SU-DHL-6 (cell line): ENCODE data around the gene MICAL3.

Source experiments
- CTCF ChIP-seq: fragments of 200-600 bp; sonication (generic); IDR thresholded peaks from one replicate; pipeline ENCODE4 v1.5.1; 2017; ENCODE audit warnings: antibody characterized with exemption, mild to moderate bottlenecking, low read length, moderate library complexity; ENCODE audit not compliant: insufficient read depth, poor library complexity, severe bottlenecking
- EZH2phosphoT487 ChIP-seq: fragments of 200-600 bp; sonication (generic), shearing (Covaris generic); conservative IDR thresholded peaks from 2 replicates; pipeline ENCODE4 v1.6.1; 2018; ENCODE audit warnings: mild to moderate bottlenecking, antibody characterized with exemption, low read length, moderate library complexity, mixed read lengths

GRCh38 chr22:17853073-17853472 lies 171.3 kb downstream of the MICAL3 start:
- TF ChIP-seq CTCF: no peak
- TF ChIP-seq EZH2phosphoT487: no peak
